HG03354 (cell line): ENCODE results near the gene PHF24.
"Not testable (repeated sequence)": the region's sequence is repeated elsewhere in the genome, so short reads cannot be mapped to it uniquely, and the experiment has no call there.

Source experiments
- ATAC-seq: cut with Tn5 transposase; IDR thresholded peaks from one replicate; pipeline ENCODE4 v1.9.1; 2021; ENCODE audit warnings: mild to moderate bottlenecking; ENCODE audit not compliant: unreplicated experiment, poor library complexity, severe bottlenecking

Gene PHF24

DNA sequence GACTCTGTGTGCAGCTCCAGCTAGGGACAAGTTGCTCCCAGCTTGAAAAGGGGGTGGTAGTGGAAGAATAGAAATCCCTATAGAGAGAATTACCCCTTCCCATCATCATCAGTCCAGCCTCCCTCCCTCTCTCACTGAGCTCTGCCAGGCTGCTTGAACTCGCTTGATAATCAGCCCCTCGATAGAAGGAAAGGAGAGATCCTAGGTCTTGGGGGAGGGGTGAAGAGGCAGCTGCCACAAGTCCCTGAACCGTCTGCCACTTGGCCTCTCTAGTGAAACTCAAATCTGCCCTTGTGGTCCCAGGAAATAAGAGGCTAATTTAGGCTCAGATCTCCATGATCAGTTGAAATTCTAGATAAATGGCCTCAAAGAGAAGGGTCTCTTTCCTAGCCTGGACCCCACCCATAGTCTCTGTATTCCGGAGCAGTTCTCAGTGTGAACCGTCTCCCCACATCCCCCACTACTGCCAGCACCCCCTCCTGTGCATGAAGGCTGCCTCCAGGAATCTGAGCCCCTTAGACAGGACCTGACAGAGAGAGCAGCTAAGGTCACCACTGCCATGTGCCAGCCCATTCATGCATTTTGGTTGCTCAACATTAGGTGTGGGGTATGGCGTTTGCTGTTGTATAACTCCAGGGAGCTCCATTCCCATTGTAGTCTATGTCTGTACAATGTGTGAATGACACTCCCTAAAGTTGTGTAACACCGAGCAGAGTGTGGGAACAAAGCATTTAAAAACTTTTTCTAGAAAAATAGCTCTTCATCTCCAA is 37.0 kb downstream of the PHF24 start:
- no peak for ATAC-seq

DNA sequence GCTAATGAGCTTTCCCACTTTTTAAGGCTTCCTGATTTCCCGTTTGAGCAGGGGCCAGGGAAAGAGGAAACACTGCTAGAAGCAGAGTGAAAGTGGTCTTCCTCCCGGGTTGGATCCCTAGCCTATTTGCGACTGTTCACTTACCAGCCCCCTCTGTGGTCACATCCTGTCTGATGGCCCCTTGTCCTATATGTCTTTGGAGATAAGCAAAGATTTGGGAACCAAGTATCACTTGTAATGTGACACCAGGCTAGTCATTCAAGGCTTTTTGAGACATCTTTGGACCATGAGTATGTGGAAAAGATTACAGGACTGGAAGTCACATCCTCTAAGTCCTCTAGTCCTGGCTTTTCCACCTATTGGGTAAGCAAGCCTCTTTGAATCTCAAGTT is 37.6 kb downstream of the PHF24 start:
- ATAC-seq, result no peak

DNA sequence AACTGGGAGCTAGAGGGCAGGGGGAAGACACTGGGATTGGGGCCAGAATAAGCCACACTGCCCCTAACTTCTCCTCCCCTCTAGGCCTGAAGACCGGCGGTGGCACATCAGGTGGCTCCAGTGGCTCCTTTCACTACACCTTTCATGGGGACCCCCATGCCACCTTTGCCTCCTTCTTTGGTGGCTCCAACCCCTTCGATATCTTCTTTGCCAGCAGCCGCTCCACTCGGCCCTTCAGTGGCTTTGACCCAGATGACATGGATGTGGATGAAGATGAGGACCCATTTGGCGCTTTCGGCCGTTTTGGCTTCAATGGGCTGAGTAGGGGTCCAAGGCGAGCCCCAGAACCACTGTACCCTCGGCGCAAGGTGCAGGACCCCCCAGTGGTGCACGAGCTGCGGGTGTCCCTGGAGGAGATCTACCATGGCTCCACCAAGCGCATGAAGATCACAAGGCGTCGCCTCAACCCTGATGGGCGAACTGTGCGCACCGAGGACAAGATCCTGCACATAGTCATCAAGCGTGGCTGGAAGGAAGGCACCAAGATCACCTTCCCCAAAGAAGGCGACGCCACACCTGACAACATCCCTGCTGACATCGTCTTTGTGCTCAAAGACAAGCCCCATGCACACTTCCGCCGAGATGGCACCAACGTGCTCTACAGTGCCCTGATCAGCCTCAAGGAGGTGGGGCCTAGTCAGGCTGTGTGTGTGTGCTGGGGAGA is 38.3 kb downstream of the PHF24 start:
- ATAC-seq, result no peak

DNA sequence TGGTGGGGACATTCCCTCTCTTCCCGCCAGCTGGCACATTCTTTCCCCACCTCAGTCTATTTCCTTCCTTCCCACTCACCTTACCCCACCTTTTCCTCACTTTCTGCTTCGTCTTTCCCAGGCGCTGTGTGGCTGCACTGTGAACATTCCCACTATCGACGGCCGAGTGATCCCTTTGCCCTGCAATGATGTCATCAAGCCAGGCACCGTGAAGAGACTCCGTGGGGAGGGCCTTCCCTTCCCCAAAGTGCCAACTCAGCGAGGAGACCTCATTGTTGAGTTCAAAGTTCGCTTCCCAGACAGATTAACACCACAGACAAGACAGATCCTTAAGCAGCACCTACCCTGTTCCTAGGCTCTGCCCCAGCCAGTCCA is 38.8 kb downstream of the PHF24 start:
- ATAC-seq, result no peak

DNA sequence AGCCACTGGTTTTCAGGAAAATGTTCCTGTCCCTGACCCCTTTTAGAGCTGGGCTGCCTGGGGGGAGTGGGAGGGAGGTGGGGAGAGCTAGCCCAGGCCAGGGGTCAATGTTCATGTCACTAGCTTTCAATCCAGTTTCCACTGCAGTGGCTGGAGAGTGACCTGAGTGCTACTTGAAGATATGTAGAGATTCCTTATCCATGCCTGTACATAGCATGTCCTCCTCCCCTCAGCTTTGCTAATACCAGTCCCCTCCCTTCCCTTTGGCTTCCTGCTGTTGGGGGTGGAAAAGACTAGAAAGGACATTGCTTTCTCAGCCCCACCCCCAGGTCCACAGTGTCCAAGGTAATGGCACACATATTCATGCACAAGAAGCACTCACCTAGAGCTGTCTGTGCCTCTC is 39.3 kb downstream of the PHF24 start:
- ATAC-seq, result no peak

DNA sequence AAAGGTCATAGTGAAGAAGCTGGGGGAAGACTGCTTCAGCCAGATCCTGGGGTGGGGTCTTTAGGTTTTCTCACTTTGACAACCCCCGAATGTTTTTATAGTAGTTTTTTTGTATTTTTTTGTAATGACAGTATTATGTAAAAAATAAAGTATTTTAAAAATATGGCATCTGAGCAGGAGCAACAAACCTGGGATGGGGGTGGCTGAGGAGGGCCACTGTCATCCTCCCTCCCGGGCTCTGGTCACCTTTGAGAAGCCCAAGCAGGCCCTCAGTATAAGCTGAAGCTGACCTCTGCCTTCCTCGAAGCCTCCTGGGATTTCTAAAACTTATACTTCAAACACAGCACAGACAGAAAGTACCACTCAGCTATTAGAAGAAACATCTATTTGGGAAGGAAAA is 40.2 kb downstream of the PHF24 start:
- ATAC-seq, result no peak

DNA sequence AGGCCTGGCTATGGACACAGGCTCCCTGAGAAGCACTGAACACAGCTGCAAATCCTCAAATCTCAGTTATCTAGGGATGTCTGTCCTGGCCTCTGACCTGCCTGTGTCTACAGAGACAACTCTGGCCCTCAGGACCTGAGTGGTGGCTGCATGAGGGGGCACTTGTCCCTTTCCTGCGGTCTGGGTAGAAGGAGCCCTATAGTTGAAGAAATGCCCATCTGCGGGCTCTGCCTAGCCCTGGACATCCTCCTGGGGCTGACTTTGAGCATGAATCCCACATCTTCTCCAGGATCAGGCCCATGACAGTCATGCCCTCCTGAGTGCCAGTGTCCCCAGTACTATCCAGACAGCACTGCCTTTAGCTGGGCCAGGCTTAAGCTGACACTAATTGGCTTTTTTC is 41.5 kb downstream of the PHF24 start:
- ATAC-seq, result no peak

DNA sequence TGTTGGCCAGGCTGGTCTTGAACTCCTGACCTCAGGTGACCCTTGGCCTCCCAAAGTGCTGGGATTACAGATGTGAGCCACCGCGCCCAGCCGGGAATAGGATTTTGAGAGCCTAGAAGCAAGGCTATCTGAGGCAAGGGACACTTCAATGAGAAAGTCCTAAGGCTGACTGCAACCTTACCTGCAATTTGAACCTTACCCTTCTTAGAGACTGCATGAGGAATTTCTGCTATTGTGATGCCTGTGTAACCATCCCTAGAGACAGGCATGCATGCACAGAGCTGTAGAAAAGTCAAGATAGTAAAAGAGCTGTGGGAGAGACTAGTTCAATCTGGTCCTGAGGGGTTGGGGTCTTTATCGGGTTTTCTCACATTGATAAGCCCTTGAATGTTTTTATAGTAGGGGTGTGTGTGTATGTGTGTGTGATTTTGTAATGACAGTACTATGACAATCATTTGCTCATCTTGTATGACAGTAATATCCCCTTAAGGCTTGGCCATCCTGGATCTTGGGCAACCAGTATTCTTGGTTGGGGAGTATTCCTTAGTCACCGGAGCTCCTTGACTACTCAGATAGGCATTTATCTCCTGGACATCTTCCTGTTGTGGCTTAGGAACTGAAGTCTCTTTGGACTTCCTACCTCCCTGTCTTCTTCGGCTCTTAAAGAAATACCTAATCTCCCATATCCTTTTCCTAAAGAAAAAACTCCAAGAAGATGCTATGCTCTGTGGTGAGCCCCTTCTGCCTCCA is 42.6 kb downstream of the PHF24 start:
- ATAC-seq, result no peak

DNA sequence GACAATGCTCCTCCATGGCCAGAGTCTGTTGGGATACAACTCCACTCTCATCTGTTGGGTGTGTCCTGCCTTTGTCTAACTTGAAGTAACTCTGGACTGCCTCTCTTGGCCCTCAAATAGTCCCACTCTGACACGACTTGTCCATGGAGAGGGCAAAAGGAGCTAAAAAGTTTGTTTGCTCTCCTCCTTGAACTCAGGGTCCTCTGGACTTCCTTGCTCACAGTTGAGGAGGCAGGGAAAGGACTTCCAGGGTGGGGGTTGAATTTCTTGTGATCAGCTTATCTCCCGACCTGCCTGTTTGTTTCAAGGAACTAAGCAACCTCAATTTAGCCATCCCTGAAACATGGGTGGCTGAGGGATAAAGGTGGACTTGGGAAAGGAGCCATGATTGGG is 43.2 kb downstream of the PHF24 start:
- no peak for ATAC-seq

DNA sequence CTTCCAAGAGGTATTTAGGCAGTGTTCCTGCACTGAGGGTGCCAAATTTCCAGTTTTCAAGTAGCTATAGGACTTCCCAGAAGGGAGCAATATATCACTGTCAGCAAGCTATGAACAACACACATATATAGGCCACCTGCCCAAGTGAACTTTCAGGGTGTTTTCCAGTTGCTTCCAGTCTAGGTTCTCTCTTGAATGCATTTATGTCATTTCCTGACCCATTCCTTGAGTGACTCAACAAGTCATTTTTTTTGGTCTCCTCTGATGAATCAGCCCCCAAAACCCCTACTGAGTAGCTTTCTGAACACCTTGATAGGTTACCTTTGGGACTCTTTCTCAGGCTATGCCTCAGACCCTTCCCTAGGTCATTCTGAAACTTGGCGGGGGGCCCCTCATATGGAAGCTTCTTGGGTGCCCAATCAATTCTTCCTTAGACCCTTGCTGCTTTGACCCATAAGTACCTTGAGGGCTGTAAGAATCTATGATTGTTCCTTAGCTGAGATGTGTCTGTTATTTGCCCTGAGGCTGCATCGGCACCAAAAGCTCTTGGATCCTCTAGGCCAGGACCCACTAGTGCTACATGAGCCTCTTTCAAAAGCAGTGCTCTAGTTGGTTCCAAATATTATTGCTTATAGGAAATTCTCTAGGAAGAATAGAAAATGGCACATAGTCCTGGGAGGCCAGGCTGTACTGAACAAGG is 43.9 kb downstream of the PHF24 start:
- no peak for ATAC-seq

DNA sequence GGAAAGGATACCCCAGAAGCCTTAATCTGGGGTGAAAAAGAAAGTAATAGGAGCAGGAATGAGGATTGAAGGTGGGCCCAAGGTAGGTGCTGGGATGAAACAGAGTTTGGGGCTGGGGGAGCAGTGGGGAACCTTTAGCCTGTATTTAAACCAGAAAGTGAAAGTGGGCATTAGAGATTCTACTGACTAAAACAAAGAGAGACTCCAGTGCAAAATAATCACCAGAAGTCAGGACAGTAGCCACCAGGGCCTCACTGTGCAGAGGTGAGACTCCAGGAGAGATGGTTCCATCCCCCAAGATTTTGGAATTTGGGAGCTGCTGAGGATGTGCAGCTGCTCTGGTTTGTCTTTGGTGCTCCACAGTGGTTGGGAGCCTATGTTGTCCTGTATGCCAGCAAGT is 44.5 kb downstream of the PHF24 start:
- no peak for ATAC-seq

DNA sequence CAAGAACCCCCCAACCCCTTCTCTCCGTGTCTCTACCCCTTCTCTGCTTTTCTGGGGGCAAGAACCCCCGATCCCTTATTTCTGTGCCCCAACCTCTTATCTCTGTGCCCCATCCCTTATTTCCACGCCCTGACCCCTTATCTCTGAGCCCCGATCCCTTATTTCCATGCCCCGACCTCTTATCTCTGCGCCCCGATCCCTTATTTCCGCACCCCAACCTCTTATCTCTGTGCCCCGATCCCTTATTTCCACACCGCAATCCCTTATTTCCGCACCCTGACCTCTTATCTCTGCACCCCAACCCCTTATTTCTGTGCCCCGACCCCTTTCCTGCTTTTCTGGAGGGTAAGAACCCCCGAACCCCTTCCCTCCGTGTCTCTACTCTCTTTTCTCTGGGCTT is 46.2 kb downstream of the PHF24 start:
- ATAC-seq, result not testable (repeated sequence)

DNA sequence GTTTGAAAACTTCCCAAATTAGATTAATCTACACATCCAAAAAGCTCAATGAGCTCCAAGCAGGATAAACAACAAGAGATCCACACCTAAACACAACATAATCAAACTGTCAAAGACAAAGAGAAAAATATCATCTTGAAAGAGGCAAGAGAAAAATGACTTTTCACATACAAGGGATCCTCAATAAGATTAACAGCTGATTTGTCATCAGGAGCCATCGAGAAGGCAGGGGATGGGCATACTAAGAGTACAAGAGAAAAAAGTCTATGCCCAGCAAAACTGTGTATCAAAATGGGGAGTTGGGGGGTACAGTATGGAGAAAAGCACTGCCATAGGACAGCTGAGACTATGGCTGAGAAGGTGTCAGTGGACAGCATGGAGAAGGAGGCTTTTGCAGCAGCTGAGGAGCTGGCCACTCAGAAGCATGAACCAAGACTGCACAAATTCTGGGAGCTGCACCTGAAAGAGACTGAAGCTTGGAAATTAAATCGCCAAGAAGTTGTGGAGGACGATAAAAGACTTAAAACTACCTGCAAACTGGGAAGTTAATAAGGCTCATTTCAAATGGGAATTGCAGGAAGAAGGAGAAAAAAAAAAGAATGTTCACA is 52.4 kb downstream of the PHF24 start:
- no peak for ATAC-seq

DNA sequence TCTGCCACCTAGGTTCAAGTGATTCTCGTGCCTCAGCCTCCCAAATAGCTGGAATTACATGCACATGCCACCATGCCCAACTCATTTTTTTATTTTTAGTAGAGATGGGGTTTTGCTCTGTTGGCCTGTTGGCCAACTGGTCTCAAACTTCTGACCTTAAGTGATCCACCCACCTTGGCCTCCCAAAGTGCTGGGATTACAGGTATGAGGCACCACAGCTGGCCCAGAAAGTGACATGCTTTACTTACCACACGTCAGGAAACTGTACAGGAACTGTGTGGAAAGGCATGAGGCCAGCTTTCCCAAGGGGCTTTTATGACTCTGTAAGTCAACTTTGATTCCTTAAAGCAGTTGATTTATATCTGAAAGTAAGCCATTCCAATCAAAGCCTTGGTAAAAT is 56.4 kb downstream of the PHF24 start:
- no peak for ATAC-seq

DNA sequence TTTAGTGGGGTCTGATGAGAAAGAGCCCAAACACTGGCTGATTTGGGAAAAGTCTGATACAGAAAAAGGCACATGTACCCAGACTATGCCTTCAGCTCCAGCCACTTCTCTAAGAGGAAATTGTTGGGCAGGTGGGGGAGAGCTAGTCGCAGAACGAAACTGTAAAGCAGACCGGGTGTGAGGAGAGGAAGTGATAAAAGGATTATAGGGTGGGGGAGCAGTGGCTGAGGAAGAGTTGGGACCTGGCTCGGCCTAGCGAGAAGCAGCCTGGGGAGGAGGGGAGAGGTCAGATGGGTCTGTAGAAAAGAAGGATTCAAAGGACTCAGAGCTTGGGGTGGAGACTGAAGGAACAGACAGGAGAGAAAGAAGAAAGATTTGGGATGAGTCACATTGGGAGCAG is 65.4 kb downstream of the PHF24 start:
- not testable (repeated sequence) for ATAC-seq

DNA sequence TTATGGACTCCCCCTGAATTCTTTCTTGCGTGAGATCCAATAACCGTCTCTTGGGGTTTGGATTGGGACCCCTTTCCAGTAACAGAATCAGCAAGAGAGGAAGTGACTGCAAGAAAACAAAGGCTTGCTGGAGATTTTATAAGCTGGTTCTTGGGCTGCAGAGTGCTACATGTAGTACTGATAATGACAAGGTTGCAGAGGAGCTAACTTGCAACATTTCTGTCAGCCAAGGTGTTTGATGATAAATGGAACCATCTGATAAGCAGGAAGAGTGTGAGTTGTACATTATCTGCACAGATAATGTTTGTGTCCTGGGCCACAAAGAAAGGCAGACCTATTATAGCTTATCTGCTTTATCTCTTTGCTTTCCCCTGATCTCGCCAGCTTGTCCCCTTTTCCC is 68.6 kb downstream of the PHF24 start:
- no peak for ATAC-seq

DNA sequence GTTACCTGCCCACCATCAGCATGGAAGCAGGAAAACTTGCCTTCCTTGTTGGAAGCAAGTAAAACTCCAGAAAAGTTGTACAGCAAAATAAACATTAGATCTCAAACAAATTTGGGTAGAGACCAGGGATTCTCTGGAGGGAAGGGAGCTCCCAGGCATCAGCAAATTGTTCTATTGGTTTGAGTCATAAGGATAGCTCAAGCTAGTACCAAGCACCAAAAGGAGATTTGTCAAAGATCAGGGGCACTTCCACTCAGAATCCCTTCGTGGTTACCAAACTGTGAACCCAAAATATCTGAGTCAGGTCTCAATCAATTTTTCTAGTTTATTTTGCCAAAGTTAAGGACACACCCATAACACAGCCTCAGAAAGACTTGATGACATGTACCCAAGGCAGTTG is 69.3 kb downstream of the PHF24 start:
- no peak for ATAC-seq

DNA sequence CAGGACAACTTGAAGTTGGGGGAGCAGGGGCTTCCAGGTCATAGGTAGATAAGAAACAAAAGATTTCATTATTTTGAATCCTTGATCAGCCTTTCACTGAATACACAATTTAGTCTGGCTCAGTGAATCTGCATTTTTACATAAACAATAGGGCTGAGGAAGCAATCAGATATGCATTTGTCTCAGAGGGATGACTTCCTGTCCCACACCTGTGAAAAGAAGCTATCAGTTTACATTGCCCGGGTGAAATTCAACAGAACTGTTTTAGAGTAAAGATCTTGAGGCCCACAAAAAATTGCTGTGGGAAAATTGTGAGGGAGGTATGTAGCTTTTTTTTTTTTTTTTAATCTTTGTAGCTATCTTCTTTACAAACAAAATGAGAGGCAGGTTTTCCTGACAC is 69.8 kb downstream of the PHF24 start:
- ATAC-seq, result no peak

DNA sequence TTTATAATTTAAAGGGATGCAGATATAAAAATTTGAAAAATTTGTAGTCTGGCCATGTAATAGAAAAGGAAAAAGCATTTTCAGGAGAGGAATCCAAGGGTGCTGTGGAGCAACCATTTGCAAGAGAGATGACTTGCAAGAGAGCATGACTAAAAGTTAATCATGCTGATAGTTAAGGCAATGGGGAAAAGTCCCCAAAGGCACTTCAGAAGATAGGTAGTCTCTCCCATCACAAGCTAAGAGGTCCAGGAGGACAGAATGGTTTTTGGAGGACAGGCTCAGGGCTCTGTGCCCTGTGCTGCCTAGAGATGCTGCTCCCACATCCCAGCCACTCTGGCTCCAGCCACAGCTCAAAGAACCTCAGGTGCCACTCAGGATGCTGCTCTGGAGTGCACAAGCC is 70.3 kb downstream of the PHF24 start:
- ATAC-seq, result no peak

DNA sequence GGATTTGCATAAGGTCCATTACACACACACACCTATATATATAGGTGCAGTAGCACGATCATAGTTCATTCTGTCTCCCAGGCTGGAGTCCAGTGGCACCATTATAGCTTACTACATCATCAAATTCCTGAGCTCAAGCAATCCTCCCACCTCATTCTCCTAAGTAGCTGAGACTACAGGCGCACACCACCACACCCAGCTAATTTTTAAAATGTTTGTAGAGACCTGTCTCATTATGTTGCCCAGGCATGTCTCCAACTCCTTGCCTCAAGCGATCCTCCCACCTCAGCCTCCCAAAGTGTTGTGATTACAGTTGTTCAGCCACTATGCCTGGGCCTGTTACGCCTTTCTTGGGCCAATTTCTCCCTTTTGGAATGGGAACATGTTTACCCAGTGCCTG is 71.2 kb downstream of the PHF24 start:
- ATAC-seq, result no peak
